Dendritic cell treated with granulocyte-macrophage colony-stimulating factor and Interleukin-4, amounts not matched to agents 40 ng/mL and 50 ng/mL, for 4 days (primary cell): ENCODE results near the gene FAT1.

Experiments
- H3K27ac Mint-ChIP-seq: one replicate; pipeline ENCODE4 v1.8.0; 2022; ENCODE audit warnings: mild to moderate bottlenecking, mixed read lengths
- H3K27me3 Mint-ChIP-seq: one replicate; pipeline ENCODE4 v1.8.0; 2022; ENCODE audit warnings: mild to moderate bottlenecking, mixed read lengths
- H3K36me3 Mint-ChIP-seq: one replicate; pipeline ENCODE4 v1.8.0; 2022; ENCODE audit warnings: low read depth, mixed read lengths
- H3K4me1 Mint-ChIP-seq: one replicate; pipeline ENCODE4 v1.8.0; 2022; ENCODE audit warnings: low read depth, mixed read lengths
- H3K4me3 Mint-ChIP-seq: one replicate; pipeline ENCODE4 v1.8.0; 2022; ENCODE audit warnings: mild to moderate bottlenecking, moderate library complexity, mixed read lengths
- H3K9me3 Mint-ChIP-seq: one replicate; pipeline ENCODE4 v1.8.0; 2022; ENCODE audit warnings: mixed read lengths
- intact Hi-C: fragments of 100-400 bp; cut with micrococcal nuclease; formaldehyde crosslinking; loops from one replicate; pipeline ENCODE4 v1.15.0; 2022

Gene FAT1

DNA sequence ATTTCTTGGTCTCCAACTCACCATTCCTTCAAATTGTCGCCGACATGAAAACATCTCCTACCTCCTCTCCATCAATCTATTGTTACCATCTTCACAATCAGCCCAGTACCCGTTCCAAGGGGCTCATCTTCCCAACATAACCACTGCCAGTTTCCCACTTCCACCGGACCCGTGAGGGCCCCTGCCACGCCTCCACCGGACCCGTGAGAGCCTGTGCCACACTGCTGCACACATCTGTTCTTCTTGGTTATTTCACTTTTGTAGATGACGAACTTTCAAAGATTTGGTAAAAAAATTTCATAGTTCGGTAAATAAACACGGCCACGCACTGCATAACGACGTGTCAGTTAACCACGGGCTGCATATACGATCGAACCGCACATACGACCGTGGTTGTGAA is 65.0 kb downstream of the FAT1 start:
- Mint-ChIP-seq H3K4me3 (no peak overlapping the region), H3K27ac (no peak overlapping the region), H3K36me3 (no peaks in the 10 kb centered on the region), H3K9me3 (no peaks in the 10 kb centered on the region), H3K4me1 (no peaks in the 10 kb centered on the region), H3K27me3 (no peaks in the 10 kb centered on the region)
- intact Hi-C loops, result no loop called here

DNA sequence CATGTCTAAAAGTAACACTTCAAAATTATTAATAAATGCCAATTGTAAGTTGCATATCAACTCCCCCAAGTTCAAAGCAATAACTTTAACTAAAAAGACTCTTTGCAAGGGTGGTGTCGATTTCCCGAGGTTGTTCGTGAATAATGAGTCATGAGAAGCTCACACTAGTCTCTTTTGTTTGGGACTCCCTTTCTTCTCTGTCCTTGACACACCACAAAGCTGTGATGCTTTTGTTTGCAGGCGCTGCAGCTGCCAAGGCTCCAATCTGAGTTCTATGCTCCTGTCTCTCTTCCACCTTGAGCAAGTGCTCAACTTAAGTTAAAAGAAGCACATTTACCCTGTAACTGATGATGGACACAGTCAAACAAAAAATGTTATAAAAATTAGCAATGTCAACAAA is 65.9 kb downstream of the FAT1 start:
- Mint-ChIP-seq H3K27me3 (no peaks in the 10 kb centered on the region), H3K27ac (no peak overlapping the region), H3K36me3 (no peaks in the 10 kb centered on the region), H3K4me1 (no peaks in the 10 kb centered on the region), H3K4me3 (no peak overlapping the region), H3K9me3 (no peaks in the 10 kb centered on the region)
- intact Hi-C loops, result no loop called here

DNA sequence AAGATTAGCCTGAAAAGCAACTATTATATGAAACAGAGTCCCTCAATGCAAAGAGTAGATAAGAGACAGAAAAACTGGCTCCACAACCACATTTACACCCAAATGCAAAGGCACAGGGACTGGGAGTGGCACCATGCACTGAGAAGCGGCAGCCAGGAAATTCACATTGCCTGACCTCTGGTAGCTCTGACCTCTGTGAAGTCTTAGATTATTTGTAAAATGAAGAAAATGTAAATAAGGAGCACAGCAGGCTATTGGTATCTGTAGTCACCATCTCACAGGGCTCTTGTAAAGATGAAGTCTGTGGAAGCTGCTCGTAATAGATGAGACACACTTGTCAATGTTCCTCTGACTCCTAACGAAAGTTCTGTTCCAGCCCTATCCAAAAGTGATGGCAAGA is 69.7 kb downstream of the FAT1 start:
- Mint-ChIP-seq H3K27me3 (no peaks in the 10 kb centered on the region), H3K36me3 (no peaks in the 10 kb centered on the region), H3K9me3 (no peaks in the 10 kb centered on the region), H3K27ac (no peak overlapping the region), H3K4me3 (no peak overlapping the region), H3K4me1 (no peaks in the 10 kb centered on the region)
- intact Hi-C loops, result no loop called here

DNA sequence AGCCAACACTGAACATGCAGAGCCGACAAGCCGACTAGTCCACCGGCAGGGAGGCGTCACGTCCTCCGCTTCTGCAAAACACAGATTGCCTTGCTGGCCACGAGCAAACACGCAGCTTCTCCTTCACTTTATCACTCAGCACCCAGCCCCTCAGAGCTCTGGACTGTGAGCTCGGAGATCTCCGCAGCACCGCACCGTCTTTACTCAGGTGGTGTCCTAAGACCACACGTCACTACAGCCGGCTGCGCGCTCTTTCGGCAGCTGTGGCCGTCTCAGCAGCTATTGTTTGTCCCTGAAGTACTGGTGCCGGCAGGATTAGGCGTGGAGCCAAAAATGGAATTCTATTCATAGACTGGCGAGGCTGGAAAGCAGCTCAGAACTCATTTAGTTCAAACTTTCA is 72.0 kb downstream of the FAT1 start:
- Mint-ChIP-seq H3K36me3 (no peaks in the 10 kb centered on the region), H3K9me3 (no peaks in the 10 kb centered on the region), H3K27ac (no peak overlapping the region), H3K27me3 (no peaks in the 10 kb centered on the region), H3K4me3 (no peak overlapping the region), H3K4me1 (no peaks in the 10 kb centered on the region)
- intact Hi-C loops, result no loop called here

DNA sequence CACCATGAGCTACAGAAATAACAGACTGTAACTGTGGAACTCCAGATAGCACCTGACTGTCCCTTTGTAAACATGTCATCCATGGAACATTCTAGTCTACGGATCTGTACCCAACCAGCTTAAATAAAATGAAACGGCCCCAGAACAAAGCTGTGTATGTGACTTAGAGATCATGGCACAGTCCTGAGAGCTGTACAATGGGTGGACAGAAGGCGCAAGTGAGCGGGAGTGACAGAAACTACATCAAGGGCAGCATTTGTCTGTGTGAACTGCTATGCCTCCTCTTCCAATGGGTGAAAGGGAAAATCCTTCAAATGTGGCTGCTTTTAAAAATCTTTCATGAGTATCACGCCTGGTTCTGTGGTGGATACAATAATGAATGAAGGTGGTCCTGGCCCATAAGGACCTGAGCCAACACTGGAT is 72.5 kb downstream of the FAT1 start:
- intact Hi-C loops, result no loop called here
- Mint-ChIP-seq H3K36me3 (no peaks in the 10 kb centered on the region), H3K9me3 (no peaks in the 10 kb centered on the region), H3K4me1 (no peaks in the 10 kb centered on the region), H3K27me3 (no peaks in the 10 kb centered on the region), H3K27ac (no peak overlapping the region), H3K4me3 (no peak overlapping the region)

DNA sequence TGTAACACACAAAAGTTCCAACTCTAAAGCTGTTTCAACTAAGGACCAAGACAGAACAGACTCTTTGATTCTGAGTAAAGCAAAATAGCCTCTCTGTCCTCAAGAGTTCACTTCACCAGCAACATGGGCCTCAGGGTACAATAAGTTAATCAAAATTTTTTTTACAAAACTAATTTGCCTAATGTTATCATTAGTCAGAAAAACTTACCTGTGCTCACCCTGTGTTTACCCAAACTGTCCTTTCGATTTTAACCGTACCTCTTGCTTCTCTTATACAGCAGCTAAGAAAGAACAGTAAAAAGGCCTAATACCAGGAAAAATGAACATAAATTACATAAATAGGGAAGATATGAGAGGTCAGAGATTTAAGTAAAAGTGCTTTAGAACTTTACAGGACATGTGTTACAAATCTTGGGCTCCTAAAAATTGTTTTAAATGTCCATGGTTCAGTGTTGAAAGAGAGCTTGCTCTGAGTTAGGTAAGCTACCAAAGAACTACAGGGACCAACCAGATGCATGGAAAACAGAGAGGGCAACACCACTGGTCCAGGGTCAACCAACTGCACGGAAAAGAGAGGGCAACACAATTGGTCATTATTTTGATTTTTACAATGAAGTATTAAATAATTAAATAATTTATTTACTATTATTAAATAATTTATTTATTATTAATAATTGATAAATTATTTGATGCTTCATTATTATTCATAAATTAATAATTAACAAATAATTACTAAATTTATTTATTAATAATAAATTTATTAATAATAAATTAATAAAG is 73.1 kb downstream of the FAT1 start:
- H3K27ac Mint-ChIP-seq, result no peak overlapping the region
- no peaks in the 10 kb centered on the region for H3K36me3 Mint-ChIP-seq
- intact Hi-C loops, result no loop called here
- no peak overlapping the region for H3K4me3 Mint-ChIP-seq
- H3K27me3 Mint-ChIP-seq, result no peaks in the 10 kb centered on the region
- no peaks in the 10 kb centered on the region for H3K4me1 Mint-ChIP-seq
- H3K9me3 Mint-ChIP-seq, result no peaks in the 10 kb centered on the region

DNA sequence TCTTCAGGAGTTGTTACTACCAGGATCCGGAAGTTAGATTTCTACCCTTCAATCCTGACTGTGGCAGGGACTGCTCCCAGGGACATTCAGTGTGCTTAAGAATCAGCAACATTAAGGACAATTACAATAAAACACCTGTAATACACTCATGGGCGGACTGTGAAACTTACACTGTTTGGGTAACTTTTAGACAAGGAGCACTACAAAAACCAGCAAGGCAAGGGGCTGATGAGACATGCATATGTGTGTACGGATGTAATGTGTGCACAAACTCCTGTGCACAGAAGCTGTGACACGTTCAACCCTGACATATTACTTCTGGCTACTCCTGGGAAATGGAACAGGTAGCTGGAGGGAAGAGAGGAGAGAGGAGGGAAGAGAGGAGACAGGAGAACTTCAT is 75.8 kb downstream of the FAT1 start:
- Mint-ChIP-seq H3K36me3 (no peaks in the 10 kb centered on the region), H3K4me1 (no peaks in the 10 kb centered on the region), H3K27me3 (no peaks in the 10 kb centered on the region), H3K9me3 (no peaks in the 10 kb centered on the region), H3K4me3 (no peak overlapping the region), H3K27ac (no peak overlapping the region)
- intact Hi-C loops, result no loop called here

DNA sequence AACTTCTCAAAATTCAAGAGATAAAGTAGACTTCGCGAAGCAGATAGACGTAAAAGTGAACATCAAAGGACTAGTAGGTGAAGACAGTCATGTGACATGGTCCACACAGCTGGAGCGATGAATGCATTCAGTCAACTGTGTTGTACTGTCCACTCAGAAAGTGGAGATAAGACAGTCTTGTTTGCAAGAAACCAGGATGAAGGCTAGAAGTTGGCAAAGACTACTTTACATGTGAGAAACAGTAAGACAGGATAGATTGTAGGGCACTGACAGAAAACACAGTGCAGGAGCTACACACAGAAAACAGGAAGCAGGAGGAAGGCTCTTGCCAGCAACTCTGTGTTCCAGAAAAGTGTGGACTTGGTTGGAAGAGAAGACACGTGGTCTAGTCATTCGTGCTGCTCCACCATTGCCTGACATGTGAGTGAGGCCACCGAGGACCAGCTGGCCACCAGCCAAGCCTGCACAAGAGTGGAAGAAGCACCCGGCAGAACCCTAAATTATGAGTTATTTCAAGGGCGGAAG is 78.9 kb downstream of the FAT1 start:
- intact Hi-C loops, result no loop called here
- Mint-ChIP-seq H3K27me3 (no peaks in the 10 kb centered on the region), H3K27ac (no peak overlapping the region), H3K4me3 (no peak overlapping the region), H3K4me1 (no peaks in the 10 kb centered on the region), H3K9me3 (no peaks in the 10 kb centered on the region), H3K36me3 (no peaks in the 10 kb centered on the region)

DNA sequence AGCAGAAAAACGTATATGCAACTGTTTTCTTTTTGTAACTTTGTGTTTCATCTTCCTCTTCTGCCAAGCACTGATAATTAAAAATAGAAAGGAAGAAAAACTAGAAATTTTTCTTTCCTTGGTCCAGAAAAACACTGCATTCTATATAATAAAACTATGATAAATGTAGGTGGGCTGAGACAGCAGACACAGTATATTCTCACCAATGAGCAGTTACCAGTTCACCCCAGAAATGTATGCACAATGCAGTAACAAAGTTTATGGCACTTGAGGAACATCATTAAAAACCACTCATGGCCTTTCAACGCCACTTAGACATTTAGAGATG is 79.4 kb downstream of the FAT1 start:
- Mint-ChIP-seq H3K27me3 (no peaks in the 10 kb centered on the region), H3K4me3 (no peak overlapping the region), H3K27ac (no peak overlapping the region), H3K36me3 (no peaks in the 10 kb centered on the region), H3K4me1 (no peaks in the 10 kb centered on the region), H3K9me3 (no peaks in the 10 kb centered on the region)
- intact Hi-C loops, result no loop called here

DNA sequence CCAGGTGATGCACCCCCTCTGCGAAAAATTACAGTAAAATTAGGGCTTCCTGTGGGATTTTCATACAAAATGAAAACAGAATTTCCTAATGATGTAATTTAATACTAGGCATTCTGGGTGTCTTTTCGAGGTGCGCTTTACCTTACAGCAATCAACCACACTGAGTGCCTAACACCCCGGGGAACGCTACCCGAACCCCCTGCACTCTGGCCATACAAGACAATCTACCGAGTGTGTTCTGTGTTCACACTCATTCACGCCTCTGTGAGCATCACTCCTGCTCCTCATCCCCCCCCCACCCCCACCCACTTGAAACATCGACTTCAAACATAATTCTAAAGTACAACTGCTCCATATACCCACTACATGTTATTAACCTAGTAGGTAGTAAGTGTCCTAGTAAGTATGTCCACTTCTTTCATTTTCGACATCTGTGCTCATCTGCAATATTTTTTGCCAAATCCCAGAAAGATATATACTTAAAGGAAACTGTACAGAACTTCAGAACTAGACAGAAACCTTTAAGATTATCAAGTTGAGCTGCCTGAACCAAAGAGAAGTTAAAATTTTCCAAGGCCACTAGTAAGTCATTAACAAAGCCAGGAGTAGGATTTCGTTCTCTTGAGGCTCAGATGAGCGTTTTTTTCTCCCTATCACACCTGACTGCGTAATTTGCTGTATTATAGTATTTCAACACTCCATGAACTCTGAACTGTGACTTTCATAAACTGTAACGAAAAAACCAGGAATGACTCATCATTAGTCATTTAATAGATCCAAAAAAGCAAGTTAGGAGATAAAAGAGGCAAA is 80.0 kb downstream of the FAT1 start:
- Mint-ChIP-seq H3K27ac (no peak overlapping the region), H3K36me3 (no peaks in the 10 kb centered on the region), H3K4me1 (no peaks in the 10 kb centered on the region), H3K4me3 (no peak overlapping the region), H3K27me3 (no peaks in the 10 kb centered on the region), H3K9me3 (no peaks in the 10 kb centered on the region)
- intact Hi-C loops, result no loop called here

DNA sequence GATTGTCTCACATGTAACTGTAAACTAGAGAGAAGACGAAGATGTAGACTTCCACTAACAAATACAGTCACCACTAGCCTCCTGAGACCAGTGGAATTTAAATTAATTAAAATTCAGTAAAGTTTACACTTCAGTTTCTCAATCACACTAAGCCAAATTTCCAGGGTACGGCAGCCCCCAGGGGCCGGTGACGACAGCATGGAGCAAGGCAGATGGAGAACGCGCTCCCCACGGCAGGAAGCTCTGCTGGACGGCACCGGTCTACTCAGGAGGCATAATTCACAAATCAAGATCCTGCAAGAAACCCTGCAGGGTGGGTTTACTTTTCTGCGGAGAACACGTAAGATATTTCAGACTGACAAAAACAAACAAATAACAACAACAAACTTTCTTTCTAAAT is 80.7 kb downstream of the FAT1 start:
- Mint-ChIP-seq H3K4me1 (no peaks in the 10 kb centered on the region), H3K27ac (no peak overlapping the region), H3K9me3 (no peaks in the 10 kb centered on the region), H3K36me3 (no peaks in the 10 kb centered on the region), H3K4me3 (no peak overlapping the region), H3K27me3 (no peaks in the 10 kb centered on the region)
- intact Hi-C loops, result no loop called here

DNA sequence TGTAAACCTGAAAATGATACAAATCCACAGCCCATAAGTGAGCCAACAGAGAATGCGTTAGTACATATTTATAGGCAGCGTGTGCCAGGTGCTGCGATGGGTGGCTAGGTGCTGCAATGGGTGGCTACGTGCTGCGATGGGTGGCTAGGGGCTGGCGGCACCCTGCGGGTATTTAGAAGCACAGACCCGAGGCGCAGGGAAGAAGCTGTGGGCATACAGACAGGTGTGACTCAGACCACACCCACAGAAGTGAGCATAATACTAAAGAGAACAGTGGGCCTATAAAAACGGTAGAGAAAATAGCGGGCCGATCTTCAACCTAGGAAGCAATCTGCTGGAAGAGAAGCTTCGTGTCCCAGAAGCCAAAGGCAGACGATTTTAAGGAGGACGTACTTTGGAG is 81.1 kb downstream of the FAT1 start:
- no peaks in the 10 kb centered on the region for H3K36me3 Mint-ChIP-seq
- H3K4me1 Mint-ChIP-seq, result no peaks in the 10 kb centered on the region
- H3K9me3 Mint-ChIP-seq, result no peaks in the 10 kb centered on the region
- no peak overlapping the region for H3K27ac Mint-ChIP-seq
- no peaks in the 10 kb centered on the region for H3K27me3 Mint-ChIP-seq
- intact Hi-C loops, result no loop called here
- no peak overlapping the region for H3K4me3 Mint-ChIP-seq

DNA sequence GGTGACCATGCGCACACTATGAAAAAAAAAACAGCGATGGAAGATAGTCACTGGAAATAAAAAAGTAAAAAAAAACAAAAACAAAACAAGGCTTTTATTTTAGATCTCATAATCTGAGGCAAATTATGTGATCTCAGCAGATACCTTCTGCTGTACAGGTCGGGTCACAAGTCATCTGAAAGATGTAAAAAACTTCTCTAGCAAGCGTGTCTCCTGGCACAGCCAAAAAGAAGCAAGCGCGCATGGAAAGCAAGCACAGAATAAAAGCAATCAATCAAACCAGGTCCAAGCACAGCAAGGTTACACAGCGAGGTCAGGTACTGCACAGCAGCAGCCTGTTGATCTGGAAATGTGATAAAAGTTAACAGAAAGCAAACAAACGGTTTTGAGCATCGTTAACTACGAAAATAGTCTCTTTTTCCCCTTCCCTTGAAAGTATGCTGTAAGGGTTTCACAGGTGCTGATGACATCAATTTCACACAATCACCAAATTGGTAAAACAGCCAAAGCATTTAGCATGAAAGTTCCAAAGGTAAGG is 89.0 kb downstream of the FAT1 start:
- no peaks in the 10 kb centered on the region for H3K36me3 Mint-ChIP-seq
- H3K27me3 Mint-ChIP-seq, result no peaks in the 10 kb centered on the region
- no peak overlapping the region for H3K4me3 Mint-ChIP-seq
- H3K4me1 Mint-ChIP-seq, result no peaks in the 10 kb centered on the region
- no peaks in the 10 kb centered on the region for H3K9me3 Mint-ChIP-seq
- intact Hi-C loops, result no loop called here
- no peak overlapping the region for H3K27ac Mint-ChIP-seq

DNA sequence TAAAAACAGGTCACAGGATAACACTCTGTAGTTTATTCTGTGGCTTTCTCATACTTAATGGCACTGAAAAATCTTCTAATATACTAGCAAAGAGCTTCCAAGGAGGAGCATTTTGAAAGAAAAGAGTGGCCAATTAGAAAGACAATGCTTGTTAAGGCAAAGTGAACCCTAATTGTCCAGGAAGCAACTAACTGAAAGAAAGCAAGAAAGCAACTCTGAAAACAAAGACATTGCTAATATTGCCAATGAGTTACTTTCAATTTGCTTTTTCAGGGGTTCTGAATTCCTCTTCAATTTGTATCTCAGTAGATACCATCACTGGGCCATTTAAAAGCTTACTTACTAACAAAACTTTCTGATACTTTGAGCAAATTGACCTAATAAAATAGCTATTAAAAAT is 89.8 kb downstream of the FAT1 start:
- H3K4me3 Mint-ChIP-seq, result no peak overlapping the region
- intact Hi-C loops, result no loop called here
- H3K4me1 Mint-ChIP-seq, result no peaks in the 10 kb centered on the region
- H3K27me3 Mint-ChIP-seq, result no peaks in the 10 kb centered on the region
- no peaks in the 10 kb centered on the region for H3K36me3 Mint-ChIP-seq
- H3K27ac Mint-ChIP-seq, result no peak overlapping the region
- no peaks in the 10 kb centered on the region for H3K9me3 Mint-ChIP-seq
